Stomach (tissue), 4 donors: ENCODE results near the gene SAXO1.

ENCODE experiments used
- POLR2A ChIP-seq, 4 donors: fragments of 450-650 bp; IDR thresholded peaks; one replicate each; pipeline ENCODE4 v1.6.1; 2016; ENCODE audit warnings: antibody characterized with exemption in 4 of 4, control low read depth in 2 of 4, mild to moderate bottlenecking in 1 of 4, moderate library complexity in 1 of 4
- TF ChIP-seq, protein P1 (sequence below), 7 experiments: fragments of 450-650 bp in 4 of 7; fragments of 200-600 bp in 3 of 7; sonication (generic) in 3 of 7; IDR thresholded peaks; one replicate each; pipeline ENCODE4 v1.5.1; 2016 to 2019; ENCODE audit warnings: antibody characterized with exemption in 7 of 7, control low read depth in 2 of 7, mild to moderate bottlenecking in 1 of 7

DNA sequence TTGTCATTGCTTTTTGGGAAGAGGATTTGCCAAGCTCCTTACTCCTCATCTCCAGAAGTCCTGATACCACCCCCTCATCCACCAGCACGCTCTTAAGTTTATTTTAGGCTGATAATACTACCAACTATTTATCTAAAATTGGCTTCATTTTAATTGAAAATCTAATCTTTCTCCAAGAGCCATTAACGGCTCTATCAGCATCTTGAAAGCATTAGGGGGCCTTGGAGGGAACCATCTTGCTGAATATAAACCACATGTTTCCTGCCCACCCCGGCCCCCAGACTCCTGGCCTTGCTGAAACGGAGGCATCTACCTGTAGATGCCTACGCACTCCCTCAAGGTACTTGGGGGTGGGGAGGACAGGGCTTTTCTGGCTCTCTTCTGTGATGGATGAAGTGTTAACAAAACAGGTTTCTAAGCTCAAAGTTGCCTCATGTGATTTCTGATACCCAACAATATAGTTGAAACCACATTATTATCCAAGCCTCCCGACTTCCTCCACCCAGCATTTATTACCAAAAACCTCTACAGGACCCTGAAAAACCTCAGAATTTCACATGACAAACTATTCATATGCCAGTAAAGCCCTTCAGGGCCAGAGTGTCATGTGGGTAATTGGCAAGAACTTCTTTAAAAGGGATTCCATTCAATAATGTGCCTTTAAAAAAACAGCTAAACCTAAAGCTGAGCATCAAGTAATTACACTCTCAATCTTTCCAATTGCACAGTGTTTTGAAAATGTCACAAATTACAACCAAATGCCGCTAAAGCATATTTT is 96.7 kb downstream of the SAXO1 start:
- no peak for TF ChIP-seq POLR2A (IDR thresholded peaks at IDR 0.05)
- TF ChIP-seq, protein P1, sequence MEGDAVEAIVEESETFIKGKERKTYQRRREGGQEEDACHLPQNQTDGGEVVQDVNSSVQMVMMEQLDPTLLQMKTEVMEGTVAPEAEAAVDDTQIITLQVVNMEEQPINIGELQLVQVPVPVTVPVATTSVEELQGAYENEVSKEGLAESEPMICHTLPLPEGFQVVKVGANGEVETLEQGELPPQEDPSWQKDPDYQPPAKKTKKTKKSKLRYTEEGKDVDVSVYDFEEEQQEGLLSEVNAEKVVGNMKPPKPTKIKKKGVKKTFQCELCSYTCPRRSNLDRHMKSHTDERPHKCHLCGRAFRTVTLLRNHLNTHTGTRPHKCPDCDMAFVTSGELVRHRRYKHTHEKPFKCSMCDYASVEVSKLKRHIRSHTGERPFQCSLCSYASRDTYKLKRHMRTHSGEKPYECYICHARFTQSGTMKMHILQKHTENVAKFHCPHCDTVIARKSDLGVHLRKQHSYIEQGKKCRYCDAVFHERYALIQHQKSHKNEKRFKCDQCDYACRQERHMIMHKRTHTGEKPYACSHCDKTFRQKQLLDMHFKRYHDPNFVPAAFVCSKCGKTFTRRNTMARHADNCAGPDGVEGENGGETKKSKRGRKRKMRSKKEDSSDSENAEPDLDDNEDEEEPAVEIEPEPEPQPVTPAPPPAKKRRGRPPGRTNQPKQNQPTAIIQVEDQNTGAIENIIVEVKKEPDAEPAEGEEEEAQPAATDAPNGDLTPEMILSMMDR (IDR thresholded peaks at IDR 0.05) = no peak
